Astrocyte (in vitro differentiated cells and primary cell): ENCODE measurements around the gene CST9. TPM values are rescaled to one million over a fixed set of nuclear protein-coding genes. Genes with fewer than 3 reads are reported as not detected.

ENCODE experiments used
- DNase-seq: peaks from one replicate; pipeline ENCODE4 v3.0.0-alpha.2; 2010; ENCODE audit warnings: low read depth
- FAIRE-seq: peaks from 2 replicates; lab custom pipeline; 2011; peaks lifted over from hg19 to GRCh38; lab: Jason Lieb, UNC
- H2AFZ ChIP-seq: 2 replicates; pipeline ENCODE4 v1.6.0; 2012; ENCODE audit warnings: low read depth, low read length, inconsistent platforms
- H3K27ac ChIP-seq: 2 replicates; pipeline ENCODE4 v1.5.1; 2011; ENCODE audit warnings: low read depth, low read length, inconsistent platforms
- H3K27me3 ChIP-seq: 2 replicates; pipeline ENCODE4 v1.6.0; 2011; ENCODE audit warnings: low read length, inconsistent platforms; ENCODE audit not compliant: insufficient read depth
- H3K36me3 ChIP-seq: 2 replicates; pipeline ENCODE4 v1.5.1; 2011; ENCODE audit warnings: low read length, inconsistent platforms; ENCODE audit not compliant: insufficient read depth
- H3K4me1 ChIP-seq: 2 replicates; pipeline ENCODE4 v1.5.1; 2011; ENCODE audit warnings: low read length, inconsistent platforms; ENCODE audit not compliant: insufficient read depth
- H3K4me2 ChIP-seq: 2 replicates; pipeline ENCODE4 v1.6.0; 2012; ENCODE audit warnings: low read length, inconsistent platforms
- H3K4me3 ChIP-seq: 2 replicates; pipeline ENCODE4 v1.5.1; 2011; ENCODE audit warnings: low read depth, mild to moderate bottlenecking, low read length, inconsistent platforms; ENCODE audit not compliant: insufficient read depth
- H3K79me2 ChIP-seq: 2 replicates; pipeline ENCODE4 v1.6.0; 2012; ENCODE audit warnings: mild to moderate bottlenecking, low read length, inconsistent platforms; ENCODE audit not compliant: insufficient read depth
- H3K9ac ChIP-seq: 2 replicates; pipeline ENCODE4 v1.6.0; 2012; ENCODE audit warnings: mild to moderate bottlenecking, low read length, inconsistent platforms
- H3K9me3 ChIP-seq: 2 replicates; pipeline ENCODE4 v1.5.1; 2012; ENCODE audit warnings: low read depth, mild to moderate bottlenecking, low read length, inconsistent platforms; ENCODE audit not compliant: insufficient read depth
- H4K20me1 ChIP-seq: 2 replicates; pipeline ENCODE4 v1.6.0; 2012; ENCODE audit warnings: low read length, inconsistent platforms; ENCODE audit not compliant: insufficient read depth
- H3K27ac Mint-ChIP-seq: one replicate; pipeline ENCODE4 v1.8.0; 2021; ENCODE audit warnings: mild to moderate bottlenecking, mixed read lengths; ENCODE audit not compliant: unreplicated experiment
- H3K27me3 Mint-ChIP-seq: one replicate; pipeline ENCODE4 v1.8.0; 2021; ENCODE audit warnings: low read depth, mixed read lengths; ENCODE audit not compliant: unreplicated experiment
- H3K36me3 Mint-ChIP-seq: one replicate; pipeline ENCODE4 v1.8.0; 2021; ENCODE audit warnings: low read depth, mixed read lengths; ENCODE audit not compliant: unreplicated experiment
- H3K4me1 Mint-ChIP-seq: one replicate; pipeline ENCODE4 v1.8.0; 2021; ENCODE audit warnings: low read depth, mixed read lengths; ENCODE audit not compliant: unreplicated experiment
- H3K4me3 Mint-ChIP-seq: one replicate; pipeline ENCODE4 v1.8.0; 2021; ENCODE audit warnings: mild to moderate bottlenecking, moderate library complexity, mixed read lengths; ENCODE audit not compliant: unreplicated experiment
- H3K9me3 Mint-ChIP-seq: one replicate; pipeline ENCODE4 v1.8.0; 2021; ENCODE audit warnings: mild to moderate bottlenecking, mixed read lengths; ENCODE audit not compliant: unreplicated experiment
- CTCF ChIP-seq: IDR thresholded peaks from 2 replicates; pipeline ENCODE4 v1.5.1; 2011; ENCODE audit warnings: low read depth, mild to moderate bottlenecking, inconsistent platforms, low read length, moderate library complexity; ENCODE audit not compliant: insufficient read depth
- EZH2 ChIP-seq: IDR thresholded peaks from 2 replicates; pipeline ENCODE4 v1.6.1; 2012; ENCODE audit warnings: mild to moderate bottlenecking, low read length, inconsistent platforms; ENCODE audit not compliant: insufficient read depth
- total RNA-seq: library from RNA; stranded (reverse); gene quantifications from 2 replicates; pipeline ENCODE4 v1.2.1, GENCODE V29; 2021

Gene CST9
- total RNA-seq, 1 donor from 2014 or later: not detected

GRCh38 chr20:23614163-23614562 lies 8.4 kb upstream of the CST9 start:
- Histone ChIP-seq H3K27ac (no peak overlapping the region), H3K4me2 (no peak overlapping the region), H3K36me3 (no peaks in the 10 kb centered on the region), H3K27me3 (peaks cover 3% of the 10 kb centered on the region), H3K9me3 (no peaks in the 10 kb centered on the region), H3K4me3 (no peak overlapping the region), H4K20me1 (no peaks in the 10 kb centered on the region), H3K79me2 (no peaks in the 10 kb centered on the region), H2AFZ (no peak overlapping the region), H3K9ac (no peak overlapping the region), H3K4me1 (no peaks in the 10 kb centered on the region)
- no peak overlapping the region for H3K4me3 Mint-ChIP-seq
- H3K9me3 Mint-ChIP-seq: peaks cover 3% of the 10 kb centered on the region
- no peak for DNase-seq
- H3K4me1 Mint-ChIP-seq: peaks cover 1% of the 10 kb centered on the region
- H3K36me3 Mint-ChIP-seq: no peaks in the 10 kb centered on the region
- FAIRE-seq: no peak
- peaks cover 21% of the 10 kb centered on the region for H3K27me3 Mint-ChIP-seq
- no peak for TF ChIP-seq CTCF
- no peak for TF ChIP-seq EZH2
- H3K27ac Mint-ChIP-seq: no peak overlapping the region

GRCh38 chr20:23613676-23614075 lies 8.0 kb upstream of the CST9 start:
- no peak for DNase-seq
- H3K27me3 Mint-ChIP-seq: peaks cover 21% of the 10 kb centered on the region

More at GRCh38 chr20:23613676-23614075, 8.0 kb upstream of the CST9 start:
- peaks cover 1% of the 10 kb centered on the region for H3K4me1 Mint-ChIP-seq
- FAIRE-seq: no peak
- Histone ChIP-seq H3K27me3 (peaks cover 3% of the 10 kb centered on the region), H3K9ac (no peak overlapping the region), H3K9me3 (no peaks in the 10 kb centered on the region), H2AFZ (no peak overlapping the region), H4K20me1 (no peaks in the 10 kb centered on the region), H3K79me2 (no peaks in the 10 kb centered on the region), H3K27ac (no peak overlapping the region), H3K4me3 (no peak overlapping the region), H3K36me3 (no peaks in the 10 kb centered on the region), H3K4me1 (no peaks in the 10 kb centered on the region), H3K4me2 (no peak overlapping the region)
- H3K36me3 Mint-ChIP-seq: no peaks in the 10 kb centered on the region
- no peak for TF ChIP-seq EZH2
- TF ChIP-seq CTCF: no peak
- H3K4me3 Mint-ChIP-seq: no peak overlapping the region
- H3K27ac Mint-ChIP-seq: no peak overlapping the region
- H3K9me3 Mint-ChIP-seq: peaks cover 3% of the 10 kb centered on the region
